ENCODE measurements around the gene HDX. TPM values are rescaled to one million over a fixed set of nuclear protein-coding genes. Genes with fewer than 3 reads are reported as not detected.
"Not testable (repeated sequence)": the region's sequence is repeated elsewhere in the genome, so short reads cannot be mapped to it uniquely, and the experiment has no call there.

Gene HDX
- polyA plus RNA-seq (2013), result 2.3 TPM

GRCh38 chrX:84501798-84502628 lies at the start of gene HDX:
HDX (minus strand) TSS chrX:84502453; CDS start chrX:84475397, 27,056 bp downstream.
- H3K4me1 ChIP-seq (ENCODE audit: control extremely low read depth in 1 of 4, control insufficient read depth in 4 of 4, insufficient read depth in 4 of 4, low read length in 3 of 4), result peaks cover 0 to 4% (median under 1%) of the 10 kb centered on the region in 4 experiments

DNA sequence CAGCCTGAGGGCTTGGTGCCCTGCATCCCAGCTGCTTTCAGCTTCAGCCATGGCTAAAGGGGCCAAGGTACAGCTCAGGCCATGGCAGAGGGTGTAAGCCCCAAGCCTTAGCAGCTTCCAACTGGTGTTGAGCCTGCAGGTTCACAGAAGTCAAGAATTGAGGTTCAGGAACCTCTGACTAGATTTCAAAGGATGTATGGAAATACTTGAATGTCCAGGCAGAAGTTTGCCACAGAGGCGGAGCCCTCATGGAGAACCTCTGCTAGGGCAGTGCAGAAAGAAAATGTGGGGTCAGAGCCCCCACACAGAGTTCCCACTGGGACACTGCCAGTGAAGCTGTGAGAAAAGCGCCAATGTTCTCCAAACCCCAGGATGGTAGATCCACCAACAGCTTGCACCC lies 39.1 kb upstream of the HDX start:
- 93% methylated on average over 2 of the region's 2 CpGs for WGBS (ENCODE audit: insufficient coverage)
- CTCF ChIA-PET; H3K4me1 ChIP-seq (ENCODE audit: control extremely low read depth in 1 of 4, control insufficient read depth in 4 of 4, insufficient read depth in 4 of 4, low read length in 3 of 4); H3K27ac ChIP-seq (ENCODE audit: insufficient read depth in 1 of 2, low read depth in 1 of 2, low read length in 2 of 2, poor library complexity in 1 of 2, severe bottlenecking in 2 of 2); H3K4me3 ChIP-seq (ENCODE audit: control insufficient read depth in 1 of 7, extremely low read depth in 1 of 7, insufficient read depth in 4 of 7, low read depth in 2 of 7, low read length in 6 of 7); DNase-seq; POLR2A ChIA-PET; H3K27me3 ChIP-seq (replicated peaks in 2 of 5; ENCODE audit: control insufficient read depth in 4 of 5, insufficient read depth in 5 of 5, low read length in 4 of 5); H3K36me3 ChIP-seq (ENCODE audit: control insufficient read depth in 4 of 4, insufficient read depth in 4 of 4, low read length in 3 of 4): not testable (repeated sequence)
- peaks cover 0 to 11% (median 0%) of the 10 kb centered on the region in 5 experiments for H3K9me3 ChIP-seq (ENCODE audit: control extremely low read depth in 1 of 5, control insufficient read depth in 4 of 5, insufficient read depth in 2 of 5, low read depth in 1 of 5, low read length in 4 of 5)

More at GRCh38 chrX:84501798-84502628, at the start of gene HDX:
- peak within 1 kb of the TSS; percentile 57 to 87 (median 75) for H3K4me3 ChIP-seq (ENCODE audit: control insufficient read depth in 1 of 7, extremely low read depth in 1 of 7, insufficient read depth in 4 of 7, low read depth in 2 of 7, low read length in 6 of 7)
- peak; percentile 68 to 87 (median 83) for DNase-seq
- 28% methylated on average over 29 of the region's 38 CpGs for WGBS (ENCODE audit: insufficient coverage)
- H3K9me3 ChIP-seq (ENCODE audit: control extremely low read depth in 1 of 5, control insufficient read depth in 4 of 5, insufficient read depth in 2 of 5, low read depth in 1 of 5, low read length in 4 of 5), result no peaks in the 10 kb centered on the region
- POLR2A ChIA-PET, result no interaction called here
- H3K36me3 ChIP-seq (ENCODE audit: control insufficient read depth in 4 of 4, insufficient read depth in 4 of 4, low read length in 3 of 4), result no peaks in the 10 kb centered on the region
- CTCF ChIA-PET, result no interaction called here
- H3K27me3 ChIP-seq (replicated peaks in 2 of 5; ENCODE audit: control insufficient read depth in 4 of 5, insufficient read depth in 5 of 5, low read length in 4 of 5), result no peaks in the 10 kb centered on the region
- H3K27ac ChIP-seq (ENCODE audit: insufficient read depth in 1 of 2, low read depth in 1 of 2, low read length in 2 of 2, poor library complexity in 1 of 2, severe bottlenecking in 2 of 2), result peak within 1 kb of the TSS; percentile 43 to 66

DNA sequence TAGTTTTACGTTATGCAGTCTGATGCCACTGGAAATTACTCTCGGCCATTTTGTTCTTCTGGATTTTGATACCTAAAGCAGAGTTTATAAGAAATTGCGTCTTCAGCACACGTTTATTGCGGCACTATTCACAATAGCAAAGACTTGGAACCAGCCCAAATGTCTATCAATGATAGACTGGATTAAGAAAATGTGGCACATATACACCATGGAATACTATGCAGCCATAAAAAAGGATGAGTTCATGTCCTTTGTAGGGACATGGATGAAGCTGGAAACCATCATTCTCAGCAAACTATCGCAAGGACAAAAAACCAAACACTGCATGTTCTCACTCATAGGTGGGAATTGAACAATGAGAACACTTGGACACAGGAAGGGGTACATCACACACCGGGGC lies 35.4 kb upstream of the HDX start:
- WGBS (ENCODE audit: insufficient coverage), result 100% methylated on average over 1 of the region's 7 CpGs

DNA sequence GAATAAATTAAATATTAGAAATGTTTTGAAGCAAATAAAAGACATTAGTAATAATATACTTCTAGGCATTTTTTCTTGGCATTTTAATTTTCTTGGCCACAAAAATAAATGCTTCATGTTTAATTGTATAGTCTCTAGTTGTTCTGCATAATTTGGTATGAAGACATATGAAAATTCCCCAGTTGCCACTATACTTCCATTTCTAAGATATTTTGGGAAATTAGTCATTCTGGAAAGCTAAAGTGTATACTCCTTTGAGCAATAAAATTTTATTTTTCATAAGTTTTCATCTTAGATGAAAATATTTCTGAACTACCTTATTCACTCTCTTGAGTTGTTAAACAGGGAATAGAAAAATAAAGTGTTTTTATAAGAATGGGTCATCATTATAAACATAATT lies 13.8 kb downstream of the HDX start:
- H3K27ac ChIP-seq (ENCODE audit: insufficient read depth in 1 of 2, low read depth in 1 of 2, low read length in 2 of 2, poor library complexity in 1 of 2, severe bottlenecking in 2 of 2), result no peak overlapping the region
- CTCF ChIA-PET, result no interaction called here

More for the DNA sequence above, 35.4 kb upstream of the HDX start:
- POLR2A ChIA-PET; DNase-seq; H3K4me1 ChIP-seq (ENCODE audit: control extremely low read depth in 1 of 4, control insufficient read depth in 4 of 4, insufficient read depth in 4 of 4, low read length in 3 of 4); CTCF ChIA-PET; H3K36me3 ChIP-seq (ENCODE audit: control insufficient read depth in 4 of 4, insufficient read depth in 4 of 4, low read length in 3 of 4); H3K4me3 ChIP-seq (ENCODE audit: control insufficient read depth in 1 of 7, extremely low read depth in 1 of 7, insufficient read depth in 4 of 7, low read depth in 2 of 7, low read length in 6 of 7); H3K27me3 ChIP-seq (replicated peaks in 2 of 5; ENCODE audit: control insufficient read depth in 4 of 5, insufficient read depth in 5 of 5, low read length in 4 of 5); H3K27ac ChIP-seq (ENCODE audit: insufficient read depth in 1 of 2, low read depth in 1 of 2, low read length in 2 of 2, poor library complexity in 1 of 2, severe bottlenecking in 2 of 2): not testable (repeated sequence)
- H3K9me3 ChIP-seq (ENCODE audit: control extremely low read depth in 1 of 5, control insufficient read depth in 4 of 5, insufficient read depth in 2 of 5, low read depth in 1 of 5, low read length in 4 of 5), result peaks cover 0 to 11% (median 0%) of the 10 kb centered on the region in 5 experiments

GRCh38 chrX:84487365-84488353 lies 14.6 kb downstream of the HDX start:
- CTCF ChIA-PET, result no interaction called here
- H3K4me3 ChIP-seq (ENCODE audit: control insufficient read depth in 1 of 7, extremely low read depth in 1 of 7, insufficient read depth in 4 of 7, low read depth in 2 of 7, low read length in 6 of 7), result no peak overlapping the region
- H3K4me1 ChIP-seq (ENCODE audit: control extremely low read depth in 1 of 4, control insufficient read depth in 4 of 4, insufficient read depth in 4 of 4, low read length in 3 of 4), result no peaks in the 10 kb centered on the region
- H3K27ac ChIP-seq (ENCODE audit: insufficient read depth in 1 of 2, low read depth in 1 of 2, low read length in 2 of 2, poor library complexity in 1 of 2, severe bottlenecking in 2 of 2), result no peak overlapping the region
- DNase-seq, result no peak
- POLR2A ChIA-PET, result no interaction called here
- WGBS (ENCODE audit: insufficient coverage), result 83% methylated on average over 2 of the region's 3 CpGs
- H3K36me3 ChIP-seq (ENCODE audit: control insufficient read depth in 4 of 4, insufficient read depth in 4 of 4, low read length in 3 of 4), result no peaks in the 10 kb centered on the region
- H3K9me3 ChIP-seq (ENCODE audit: control extremely low read depth in 1 of 5, control insufficient read depth in 4 of 5, insufficient read depth in 2 of 5, low read depth in 1 of 5, low read length in 4 of 5), result peaks cover 0 to 6% (median 0%) of the 10 kb centered on the region in 5 experiments
- no peaks in the 10 kb centered on the region for H3K27me3 ChIP-seq (replicated peaks in 2 of 5; ENCODE audit: control insufficient read depth in 4 of 5, insufficient read depth in 5 of 5, low read length in 4 of 5)

More for the DNA sequence above, 13.8 kb downstream of the HDX start:
- Histone ChIP-seq H3K4me3 (ENCODE audit: control insufficient read depth in 1 of 7, extremely low read depth in 1 of 7, insufficient read depth in 4 of 7, low read depth in 2 of 7, low read length in 6 of 7) (no peak overlapping the region), H3K27me3 (replicated peaks in 2 of 5; ENCODE audit: control insufficient read depth in 4 of 5, insufficient read depth in 5 of 5, low read length in 4 of 5) (no peaks in the 10 kb centered on the region), H3K36me3 (ENCODE audit: control insufficient read depth in 4 of 4, insufficient read depth in 4 of 4, low read length in 3 of 4) (no peaks in the 10 kb centered on the region), H3K9me3 (ENCODE audit: control extremely low read depth in 1 of 5, control insufficient read depth in 4 of 5, insufficient read depth in 2 of 5, low read depth in 1 of 5, low read length in 4 of 5) (peaks cover 0 to 2% (median 0%) of the 10 kb centered on the region in 5 experiments), H3K4me1 (ENCODE audit: control extremely low read depth in 1 of 4, control insufficient read depth in 4 of 4, insufficient read depth in 4 of 4, low read length in 3 of 4) (no peaks in the 10 kb centered on the region)
- POLR2A ChIA-PET, result no interaction called here
- DNase-seq, result no peak

GRCh38 chrX:84479086-84479485 lies 23.2 kb downstream of the HDX start:
- Histone ChIP-seq H3K27ac (ENCODE audit: insufficient read depth in 1 of 2, low read depth in 1 of 2, low read length in 2 of 2, poor library complexity in 1 of 2, severe bottlenecking in 2 of 2) (no peak overlapping the region), H3K36me3 (ENCODE audit: control insufficient read depth in 4 of 4, insufficient read depth in 4 of 4, low read length in 3 of 4) (no peaks in the 10 kb centered on the region), H3K27me3 (replicated peaks in 2 of 5; ENCODE audit: control insufficient read depth in 4 of 5, insufficient read depth in 5 of 5, low read length in 4 of 5) (no peaks in the 10 kb centered on the region), H3K9me3 (ENCODE audit: control extremely low read depth in 1 of 5, control insufficient read depth in 4 of 5, insufficient read depth in 2 of 5, low read depth in 1 of 5, low read length in 4 of 5) (peaks cover 0 to 7% (median 0%) of the 10 kb centered on the region in 5 experiments), H3K4me1 (ENCODE audit: control extremely low read depth in 1 of 4, control insufficient read depth in 4 of 4, insufficient read depth in 4 of 4, low read length in 3 of 4) (no peaks in the 10 kb centered on the region), H3K4me3 (ENCODE audit: control insufficient read depth in 1 of 7, extremely low read depth in 1 of 7, insufficient read depth in 4 of 7, low read depth in 2 of 7, low read length in 6 of 7) (no peak overlapping the region)
- WGBS (ENCODE audit: insufficient coverage), result 80% methylated on average over 1 of the region's 2 CpGs
- no peak for DNase-seq
- CTCF ChIA-PET, result no interaction called here
- POLR2A ChIA-PET, result no interaction called here

- CTCF ChIA-PET, result no interaction called here
- DNase-seq, result no peak
- Histone ChIP-seq H3K4me1 (ENCODE audit: control extremely low read depth in 1 of 4, control insufficient read depth in 4 of 4, insufficient read depth in 4 of 4, low read length in 3 of 4) (no peaks in the 10 kb centered on the region), H3K9me3 (ENCODE audit: control extremely low read depth in 1 of 5, control insufficient read depth in 4 of 5, insufficient read depth in 2 of 5, low read depth in 1 of 5, low read length in 4 of 5) (no peaks in the 10 kb centered on the region), H3K27me3 (replicated peaks in 2 of 5; ENCODE audit: control insufficient read depth in 4 of 5, insufficient read depth in 5 of 5, low read length in 4 of 5) (no peaks in the 10 kb centered on the region), H3K27ac (ENCODE audit: insufficient read depth in 1 of 2, low read depth in 1 of 2, low read length in 2 of 2, poor library complexity in 1 of 2, severe bottlenecking in 2 of 2) (no peak overlapping the region), H3K4me3 (ENCODE audit: control insufficient read depth in 1 of 7, extremely low read depth in 1 of 7, insufficient read depth in 4 of 7, low read depth in 2 of 7, low read length in 6 of 7) (no peak overlapping the region), H3K36me3 (ENCODE audit: control insufficient read depth in 4 of 4, insufficient read depth in 4 of 4, low read length in 3 of 4) (no peaks in the 10 kb centered on the region)
- POLR2A ChIA-PET, result no interaction called here
Observed at GRCh38 chrX:84477114-84477513, 25.1 kb downstream of the HDX start.

All from common myeloid progenitor, CD34-positive (primary cell).